HG02852 (cell line): ENCODE data around the gene TOM1.

Experiments used
- ATAC-seq: cut with Tn5 transposase; IDR thresholded peaks from one replicate; pipeline ENCODE4 v1.9.1; 2021; ENCODE audit warnings: mild to moderate bottlenecking, moderate library complexity; ENCODE audit not compliant: unreplicated experiment

Gene TOM1

DNA sequence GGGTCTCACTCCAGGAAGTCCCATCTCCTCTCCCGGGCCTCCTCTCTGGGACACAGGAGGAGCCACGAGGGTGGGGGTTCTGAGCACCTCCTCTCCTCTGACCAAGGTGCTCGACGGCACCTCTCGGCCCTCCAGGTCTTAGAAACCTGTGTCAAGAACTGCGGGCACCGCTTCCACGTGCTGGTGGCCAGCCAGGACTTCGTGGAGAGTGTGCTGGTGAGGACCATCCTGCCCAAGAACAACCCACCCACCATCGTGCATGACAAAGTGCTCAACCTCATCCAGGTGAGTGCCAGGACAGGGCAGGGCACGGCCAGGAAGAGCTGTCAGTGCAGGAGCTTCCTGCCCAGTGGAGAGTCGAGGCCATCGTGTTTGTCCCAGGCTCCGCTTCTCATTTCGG is 23.2 kb downstream of the TOM1 start:
- ATAC-seq, result no peak

DNA sequence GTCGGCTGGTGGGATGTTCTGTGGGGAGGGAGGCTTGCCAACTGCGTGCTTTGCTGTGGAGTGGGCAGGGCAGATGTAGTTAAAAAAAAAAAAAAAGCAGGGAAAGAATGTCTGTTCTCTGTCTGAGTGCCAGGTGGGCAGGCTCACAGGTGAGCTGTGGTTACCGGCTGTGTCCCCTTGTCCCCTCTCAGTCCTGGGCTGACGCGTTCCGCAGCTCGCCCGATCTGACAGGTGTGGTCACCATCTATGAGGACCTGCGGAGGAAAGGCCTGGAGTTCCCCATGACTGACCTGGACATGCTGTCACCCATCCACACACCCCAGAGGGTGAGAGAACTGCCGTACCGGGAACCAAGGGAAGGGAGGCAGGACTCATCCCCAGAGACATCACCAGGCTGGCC is 23.6 kb downstream of the TOM1 start:
- no peak for ATAC-seq

- no peak for ATAC-seq
These were observed 24.4 kb downstream of the TOM1 start for GRCh38 chr22:35324067-35324466.

DNA sequence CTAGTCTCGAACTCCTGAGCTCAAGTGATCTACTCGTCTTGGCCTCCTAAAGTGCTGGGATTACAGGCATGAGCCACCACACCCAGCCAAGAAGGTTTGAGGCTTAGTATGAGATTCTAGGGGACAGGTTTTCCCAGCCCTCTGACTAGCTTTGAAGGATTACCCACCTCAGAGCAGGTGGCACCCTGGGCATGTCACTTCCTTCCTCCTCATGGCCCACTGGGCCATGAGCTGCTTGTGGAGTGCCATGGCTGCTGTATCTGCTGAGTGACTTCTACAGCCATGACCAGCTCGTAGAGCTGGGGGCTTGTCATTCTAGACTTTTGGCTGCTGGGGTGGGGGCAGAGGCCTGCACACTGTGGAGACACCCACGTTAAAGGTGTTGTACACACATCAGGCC is 25.1 kb downstream of the TOM1 start:
- ATAC-seq, result no peak

DNA sequence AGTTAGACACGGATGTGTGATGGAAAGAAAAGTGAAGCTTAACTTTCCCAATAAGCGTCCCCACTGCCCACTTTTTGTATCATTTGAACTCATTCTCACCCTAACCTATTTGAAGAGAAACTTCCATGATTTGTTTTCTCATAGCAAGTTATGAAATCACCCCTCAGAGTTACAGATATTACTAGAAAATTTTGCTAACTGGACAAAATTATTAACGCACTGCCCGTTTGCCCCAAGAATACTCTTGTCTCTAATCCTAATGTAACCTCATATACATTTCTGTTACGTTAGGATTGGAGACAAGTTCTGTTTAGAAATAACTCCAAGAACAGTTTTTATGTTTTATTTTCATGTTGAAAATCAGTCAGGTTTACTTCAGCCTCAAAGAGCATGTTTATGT is 25.5 kb downstream of the TOM1 start:
- ATAC-seq, result no peak

- no peak for ATAC-seq
These were observed 27.3 kb downstream of the TOM1 start for GRCh38 chr22:35326854-35327562.

- no peak for ATAC-seq
These were observed 28.2 kb downstream of the TOM1 start for GRCh38 chr22:35327690-35328471.

DNA sequence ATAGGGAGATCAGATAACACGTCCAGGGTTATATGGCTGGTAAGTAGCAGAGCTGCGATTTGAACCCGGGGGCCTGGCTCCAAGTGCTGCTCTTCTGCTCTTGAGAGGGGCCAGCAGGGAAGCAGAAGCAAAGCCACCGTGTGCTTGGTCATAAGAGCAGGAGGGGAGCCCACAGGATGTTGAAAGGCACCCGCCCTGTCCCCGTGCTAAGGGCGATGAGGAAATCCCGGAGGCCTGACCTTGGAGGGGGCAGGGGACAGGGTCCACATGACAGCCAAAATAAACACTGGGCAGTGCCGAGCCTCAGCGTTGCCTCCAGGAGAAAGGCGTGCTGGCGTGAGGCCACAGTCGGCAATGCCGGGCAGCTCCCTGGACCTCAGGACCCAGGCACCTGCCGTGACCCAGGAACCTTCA is 28.8 kb downstream of the TOM1 start:
- no peak for ATAC-seq

DNA sequence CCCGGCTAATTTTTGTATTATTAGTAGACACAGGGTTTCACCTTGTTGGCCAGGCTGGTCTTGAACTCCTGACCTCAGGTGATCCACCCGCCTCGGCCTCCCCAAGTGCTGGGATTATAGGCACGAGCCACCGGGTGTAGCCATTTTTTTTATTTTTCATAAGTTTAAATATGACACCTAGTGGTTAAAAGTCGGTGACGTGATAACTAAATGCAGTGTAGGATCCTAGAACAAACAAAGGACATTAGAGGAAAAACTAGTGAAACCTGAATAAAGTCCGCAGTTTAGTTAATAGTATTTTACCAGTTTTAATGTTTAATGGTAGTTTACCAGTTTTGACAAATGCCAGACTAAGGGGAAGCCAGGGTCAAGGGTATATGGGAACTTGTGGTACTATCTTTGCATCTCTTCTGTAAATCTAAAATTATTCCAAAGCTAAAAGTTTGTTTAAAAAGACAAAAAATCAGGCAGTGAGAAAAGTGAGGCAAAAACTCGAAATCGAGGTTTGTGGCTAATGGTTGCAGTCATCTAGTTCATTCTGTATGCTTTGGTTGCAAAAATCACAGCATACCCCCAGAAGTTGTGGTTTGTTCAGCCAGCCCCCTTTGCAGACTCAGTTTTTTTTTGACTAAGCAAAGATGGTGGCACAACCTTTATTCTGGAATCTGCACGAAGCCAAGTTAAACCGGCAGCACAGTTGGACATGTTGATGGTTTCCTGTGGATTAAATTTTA is 29.6 kb downstream of the TOM1 start:
- no peak for ATAC-seq

DNA sequence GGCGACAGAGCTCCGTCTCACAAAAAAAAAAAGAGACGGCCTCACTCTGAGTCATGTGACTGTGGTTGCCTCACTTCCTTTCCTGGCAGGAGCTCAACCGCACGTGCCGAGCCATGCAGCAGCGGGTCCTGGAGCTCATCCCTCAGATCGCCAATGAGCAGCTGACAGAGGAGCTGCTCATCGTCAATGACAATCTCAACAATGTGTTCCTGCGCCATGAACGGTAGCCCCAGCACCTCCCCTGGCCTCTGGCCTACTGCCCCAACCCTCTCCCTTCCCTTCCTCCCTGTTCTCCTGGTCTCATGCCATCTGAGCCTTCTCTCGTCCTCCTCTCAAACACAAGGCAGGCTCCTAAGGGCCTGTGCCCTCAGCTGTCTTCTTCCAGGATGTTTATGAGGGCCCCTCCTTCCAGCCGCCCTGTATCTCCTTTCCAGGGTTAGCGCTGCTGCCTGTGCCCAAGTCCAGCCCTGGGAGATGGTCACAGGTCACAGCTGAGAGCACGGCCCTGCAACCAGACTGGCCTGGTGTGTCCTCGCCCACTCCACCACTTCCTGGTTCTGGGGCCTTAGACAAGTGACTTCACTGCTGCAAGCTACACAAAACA is 30.7 kb downstream of the TOM1 start:
- ATAC-seq, result no peak

- ATAC-seq, result no peak
These were observed 32.6 kb downstream of the TOM1 start for GRCh38 chr22:35332278-35332677.

DNA sequence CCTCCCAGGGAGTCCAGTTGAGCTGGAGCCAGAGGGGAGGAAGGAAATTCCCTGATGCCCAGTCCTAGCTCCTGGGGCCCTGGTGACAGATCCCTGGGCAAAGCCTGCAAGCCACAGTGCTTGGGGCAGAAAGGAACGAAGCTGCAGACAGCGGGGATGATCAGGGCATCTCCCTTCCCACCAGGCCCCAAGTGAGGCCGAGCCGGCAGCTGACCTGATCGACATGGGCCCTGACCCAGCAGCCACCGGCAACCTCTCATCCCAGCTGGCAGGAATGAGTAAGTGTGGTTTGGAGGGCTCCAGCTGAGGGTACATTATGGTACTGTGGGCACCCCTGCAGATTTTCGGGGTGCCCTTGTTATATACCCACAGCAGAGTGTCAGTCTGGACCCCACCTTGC is 33.5 kb downstream of the TOM1 start:
- no peak for ATAC-seq

DNA sequence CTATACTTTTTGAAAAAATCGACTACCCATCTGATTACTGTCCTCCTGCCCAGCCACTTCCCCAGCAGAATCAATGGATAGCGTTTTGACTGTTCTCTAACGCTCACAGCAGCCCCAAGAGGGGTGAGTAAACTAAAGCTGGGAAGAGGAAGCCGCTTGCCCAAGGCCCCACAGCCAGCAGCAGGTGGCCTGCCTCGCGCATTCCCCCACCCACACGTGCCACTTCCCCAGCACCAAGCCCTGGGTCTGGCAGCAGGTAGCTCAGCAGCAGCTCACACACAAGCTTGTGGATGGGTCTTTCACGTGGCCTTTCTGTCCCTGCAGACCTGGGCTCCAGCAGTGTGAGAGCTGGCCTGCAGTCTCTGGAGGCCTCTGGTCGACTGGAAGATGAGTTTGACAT is 34.3 kb downstream of the TOM1 start:
- ATAC-seq, result no peak

DNA sequence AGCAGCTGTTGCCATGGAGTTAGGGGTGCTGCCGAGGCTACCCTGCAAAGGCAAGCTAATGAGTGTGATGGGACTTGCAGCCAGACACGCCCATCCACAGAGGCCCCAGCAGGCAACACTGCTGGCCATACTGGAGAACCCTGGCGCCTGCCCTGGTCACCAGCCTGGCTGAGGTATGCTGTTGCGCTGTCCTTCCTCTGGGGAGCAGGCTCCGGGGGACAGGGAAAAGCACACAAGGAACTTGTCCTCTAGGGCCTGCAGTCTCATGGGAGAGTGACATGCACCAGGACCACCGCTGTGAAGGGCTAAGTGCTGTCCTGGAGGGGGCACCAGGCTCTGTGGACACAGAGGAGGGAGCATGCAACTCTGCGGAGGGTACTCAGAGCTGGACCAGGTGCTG is 35.8 kb downstream of the TOM1 start:
- ATAC-seq, result no peak

DNA sequence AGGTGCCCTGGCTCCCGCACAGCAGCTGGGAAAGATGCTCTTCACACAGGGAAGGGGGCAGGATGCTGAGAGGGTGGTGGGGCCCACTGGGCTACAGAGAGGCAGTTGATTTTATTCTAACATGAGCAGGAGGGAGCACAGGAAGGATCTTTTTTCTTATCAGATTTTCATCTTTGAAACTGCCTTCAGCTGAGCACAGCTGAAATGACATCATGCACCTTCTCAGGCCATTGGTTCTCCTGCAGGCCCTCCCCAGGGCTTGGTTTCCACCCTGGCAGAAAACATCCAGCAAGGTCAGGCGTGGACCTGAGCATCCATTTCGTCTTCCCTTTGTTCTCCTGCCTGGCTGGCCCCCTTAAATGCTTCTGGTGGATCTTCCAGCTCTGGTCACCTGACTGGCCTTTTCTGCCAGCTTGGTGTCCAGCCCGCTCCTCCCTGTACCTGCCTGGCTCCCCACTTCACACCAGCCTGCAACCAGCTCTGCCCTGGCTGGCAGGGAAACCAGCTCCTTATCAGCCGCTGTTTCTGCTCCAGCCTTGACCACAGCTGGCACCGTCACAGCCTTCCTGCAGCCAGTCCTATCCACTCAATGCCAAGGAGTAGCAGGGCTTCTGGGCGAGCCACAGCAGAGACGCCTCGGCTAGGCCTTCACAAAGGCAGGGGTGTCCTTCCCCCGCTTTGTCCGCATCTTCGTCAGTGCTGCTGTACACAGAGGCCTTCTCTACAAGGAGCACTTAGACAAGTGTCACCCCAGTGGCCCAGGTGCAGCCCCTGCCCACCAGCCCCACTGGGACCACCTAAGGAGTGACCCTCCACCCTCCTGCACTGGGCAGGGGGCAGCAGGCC is 36.5 kb downstream of the TOM1 start:
- no peak for ATAC-seq

DNA sequence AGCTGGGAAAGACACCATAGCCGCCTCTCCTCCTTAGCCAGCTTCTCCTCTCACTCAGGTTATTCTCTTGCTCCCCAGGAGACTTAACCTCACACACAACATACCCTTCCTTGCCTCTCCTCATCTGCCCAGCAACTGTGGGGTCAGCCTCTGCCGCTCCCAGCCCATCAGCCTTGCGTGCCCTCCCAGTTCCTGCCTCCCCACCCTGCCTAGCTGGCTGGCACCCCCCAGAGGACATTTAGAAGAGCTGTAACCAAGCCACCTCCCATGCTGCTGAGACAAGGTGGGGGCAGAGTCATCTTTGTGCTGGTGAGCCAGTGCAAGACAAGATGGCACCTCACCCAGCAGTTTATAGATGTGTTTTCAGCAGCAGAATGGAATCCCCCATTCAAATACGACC is 38.2 kb downstream of the TOM1 start:
- ATAC-seq, result no peak

DNA sequence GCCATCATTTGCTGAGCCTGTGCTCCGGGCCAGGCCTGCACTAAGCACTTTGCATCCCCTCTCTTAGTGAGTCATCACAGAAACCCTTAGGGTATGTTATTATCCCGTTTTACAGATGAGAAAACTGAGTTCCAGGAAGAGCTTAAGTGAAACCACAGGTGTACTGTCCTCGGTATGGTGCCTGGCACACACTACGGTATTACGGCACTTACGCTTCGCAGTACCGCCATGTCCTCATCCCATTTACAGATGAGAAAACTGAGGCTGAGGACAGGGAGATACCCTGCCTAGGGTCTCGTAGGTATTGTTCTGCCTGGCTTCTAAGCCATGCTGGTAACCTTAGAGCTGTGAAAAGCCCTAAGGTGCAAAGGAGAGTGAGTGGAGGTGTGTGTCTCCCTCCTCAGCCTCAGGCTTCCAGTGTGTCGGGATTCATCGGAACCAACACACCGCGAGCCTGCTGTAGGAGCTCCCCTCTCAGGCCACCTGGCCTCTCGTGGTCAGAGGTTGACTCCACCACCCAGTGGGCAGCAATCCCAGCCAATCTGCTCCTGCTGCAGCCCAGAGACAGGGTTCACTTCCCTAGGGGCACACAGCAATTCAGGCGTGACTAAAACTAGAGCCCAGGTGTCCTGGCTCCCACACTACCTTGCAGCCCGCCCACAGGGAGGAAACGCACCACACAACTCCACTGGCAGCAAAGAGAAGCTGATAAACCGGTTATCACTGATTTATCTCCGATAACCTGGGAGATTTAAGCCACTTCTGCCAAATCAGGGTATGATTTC is 41.6 kb downstream of the TOM1 start:
- no peak for ATAC-seq

GRCh38 chr22:35342390-35342789 is 42.7 kb downstream of the TOM1 start:
- ATAC-seq, result no peak

DNA sequence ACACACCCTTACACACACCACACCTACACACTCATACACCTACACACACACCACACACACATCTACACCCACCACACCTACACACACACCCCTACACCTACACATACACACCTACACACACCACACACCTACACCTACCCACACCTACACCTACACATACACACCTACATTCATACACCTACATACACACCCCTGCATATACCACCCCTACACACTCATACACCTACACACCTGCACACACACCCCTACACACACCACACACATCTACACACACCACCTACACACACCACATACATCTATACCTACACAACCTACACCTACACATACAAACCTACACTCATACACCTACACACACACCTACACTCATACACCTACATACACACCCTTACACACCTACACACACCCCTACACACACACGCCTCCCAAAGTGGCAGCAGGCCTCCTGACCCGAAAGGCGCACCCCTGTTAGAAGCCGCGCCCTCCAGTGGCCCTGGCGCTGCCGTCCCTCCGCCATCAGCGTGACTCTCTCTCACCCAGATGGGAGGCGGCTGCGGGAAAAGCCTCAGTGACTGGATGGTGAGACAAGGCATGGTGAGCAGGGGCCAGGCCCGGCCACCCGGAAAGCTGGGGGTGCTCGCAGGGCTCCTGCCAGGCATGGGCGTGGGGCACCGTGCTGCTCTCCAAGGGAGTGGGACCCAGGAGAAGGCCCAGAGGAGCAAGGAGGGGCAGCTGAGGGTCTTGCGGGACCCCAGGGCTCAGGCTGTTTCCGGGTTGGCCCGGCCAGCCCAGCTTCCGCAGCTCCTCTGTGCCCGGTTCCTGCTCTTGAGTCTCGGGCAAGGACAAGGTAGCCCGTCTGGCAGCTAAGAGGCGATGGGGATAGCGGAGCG is 44.2 kb downstream of the TOM1 start:
- ATAC-seq, result no peak
